Upper lobe of left lung (tissue), 4 donors: ENCODE results near the gene ART4.

Experiments used
- CTCF ChIP-seq, 6 experiments: fragments of 450-650 bp in 4 of 6; fragments of 200-600 bp in 2 of 6; sonication (generic) in 2 of 6; IDR thresholded peaks; one replicate each; pipeline ENCODE4 v1.5.1; 2016 to 2019; ENCODE audit warnings: antibody characterized with exemption in 6 of 6
- EP300 ChIP-seq, 4 donors: sonication (generic); formaldehyde crosslinking; IDR thresholded peaks; one replicate each; pipeline ENCODE4 v1.5.1; 2017; ENCODE audit warnings: antibody characterized with exemption in 4 of 4, control low read depth in 2 of 4
- POLR2A ChIP-seq, 4 donors: fragments of 450-650 bp; IDR thresholded peaks; one replicate each; pipeline ENCODE4 v1.5.1; 2016 to 2017; ENCODE audit warnings: antibody characterized with exemption in 4 of 4, mild to moderate bottlenecking in 2 of 4
- POLR2AphosphoS5 ChIP-seq, 2 donors: sonication (generic); formaldehyde crosslinking; IDR thresholded peaks; one replicate each; pipeline ENCODE4 v1.5.1; 2017; ENCODE audit warnings: antibody characterized with exemption in 2 of 2

- TF ChIP-seq POLR2A (IDR thresholded peaks at IDR 0.05) (no peak), CTCF (IDR thresholded peaks at IDR 0.05) (no peak), POLR2AphosphoS5 (IDR thresholded peaks at IDR 0.05) (no peak), EP300 (IDR thresholded peaks at IDR 0.05) (no peak)
These were observed 6.3 kb upstream of the ART4 start for GRCh38 chr12:14849661-14850060.
